GM19455 (cell line): ENCODE data around the gene ABCA1.

ENCODE experiments used
- ATAC-seq: cut with Tn5 transposase; IDR thresholded peaks from one replicate; pipeline ENCODE4 v1.9.1; 2021; ENCODE audit not compliant: unreplicated experiment

Gene ABCA1

DNA sequence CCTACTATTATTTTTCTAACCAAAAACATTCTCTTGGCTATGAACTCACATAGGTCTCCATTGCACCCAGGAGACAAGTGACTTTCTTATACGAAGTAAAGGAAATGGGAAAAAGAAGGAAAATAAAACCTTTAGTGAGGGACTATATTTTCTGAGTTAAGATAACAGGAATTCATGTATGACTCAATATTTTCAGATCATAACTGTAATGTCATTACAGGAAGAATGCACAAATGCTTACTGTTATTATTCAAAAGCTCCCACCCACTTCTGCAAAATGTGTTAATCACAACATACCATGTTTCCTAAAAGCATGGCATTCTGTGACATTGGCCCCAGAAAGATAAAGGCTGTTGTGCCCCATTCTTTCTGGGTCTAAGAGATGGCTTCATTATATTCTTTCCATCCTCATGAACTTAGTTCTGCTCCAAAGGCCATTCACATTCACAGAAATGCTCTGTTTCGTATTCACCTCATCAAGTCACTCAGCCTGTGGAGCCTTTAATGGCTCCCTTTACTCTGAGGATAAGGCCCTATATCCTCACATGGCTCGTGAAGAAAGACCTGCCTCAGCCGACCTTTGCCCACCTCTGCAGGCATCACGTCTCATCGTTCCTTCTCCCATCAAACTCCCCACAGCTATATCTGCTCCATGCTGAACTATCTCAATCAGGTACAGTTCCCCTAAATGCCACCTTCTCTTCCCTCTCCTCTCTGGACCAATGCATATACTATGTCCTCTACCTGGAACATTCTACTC is 77.0 kb downstream of the ABCA1 start:
- ATAC-seq: no peak

DNA sequence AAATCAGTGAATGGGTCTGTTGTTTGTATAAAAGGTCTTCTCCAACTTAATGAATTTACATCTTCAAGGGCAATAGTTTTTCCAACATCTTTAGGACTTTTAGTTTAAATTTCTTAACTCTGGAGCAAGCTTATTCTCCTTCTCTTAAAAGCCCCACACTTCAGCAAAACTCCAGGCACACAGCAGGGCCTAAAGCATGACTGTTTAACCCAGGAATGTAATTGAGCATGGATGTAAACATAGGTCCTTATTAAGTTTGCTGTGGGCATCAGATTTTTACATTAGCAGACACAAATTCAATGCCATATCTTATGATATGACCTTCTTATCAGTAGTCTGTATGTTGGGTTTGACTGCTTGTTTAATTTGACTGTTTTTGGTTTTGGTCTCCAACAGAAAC is 78.9 kb downstream of the ABCA1 start:
- no peak for ATAC-seq

DNA sequence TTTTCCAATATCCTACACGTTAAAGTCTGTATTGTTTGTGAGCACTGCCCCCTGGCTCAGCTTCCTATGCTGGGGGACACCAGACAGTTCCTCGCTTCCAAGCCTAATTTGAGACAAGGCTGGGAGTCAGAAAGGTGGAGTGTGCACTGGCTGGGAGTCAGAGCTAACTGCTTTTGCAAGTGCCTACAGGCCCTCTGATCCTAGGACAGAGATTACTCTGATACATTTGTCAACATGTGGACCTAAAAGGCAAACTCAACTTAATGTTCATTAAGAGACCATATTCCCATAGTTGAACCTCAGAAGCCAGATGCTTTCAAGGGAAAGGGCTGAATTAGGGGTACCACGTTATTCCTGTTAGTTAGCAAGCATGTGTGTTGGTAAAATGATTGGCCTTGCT is 83.2 kb downstream of the ABCA1 start:
- ATAC-seq: no peak

DNA sequence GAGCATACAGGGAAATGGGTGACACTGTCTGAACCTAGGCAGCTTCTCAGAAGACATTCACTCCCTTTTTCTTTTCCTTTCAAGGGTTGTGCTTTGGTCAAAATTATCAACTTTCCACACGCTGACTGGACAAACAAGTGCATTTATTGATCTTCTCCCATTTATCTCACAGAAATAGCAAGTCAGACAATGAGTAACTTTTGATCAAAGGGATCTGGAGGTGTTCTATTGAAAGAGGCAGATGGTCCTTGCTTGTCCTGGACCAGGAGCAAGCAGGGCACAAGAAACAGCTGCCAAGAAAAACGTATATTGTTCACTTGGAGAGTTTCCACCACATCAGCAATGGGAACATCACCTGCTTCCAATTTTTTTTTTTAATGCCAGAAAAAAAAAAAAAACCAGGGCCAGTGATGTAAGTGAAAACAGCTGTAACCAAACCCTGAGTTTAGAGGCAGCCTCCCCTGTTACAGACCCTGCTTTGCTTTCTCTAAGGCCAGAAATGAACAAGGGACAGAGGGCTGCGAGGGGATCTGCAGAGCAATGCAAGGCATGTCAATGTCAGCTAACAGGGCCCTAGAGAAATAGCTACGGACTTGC is 84.2 kb downstream of the ABCA1 start:
- no peak for ATAC-seq

DNA sequence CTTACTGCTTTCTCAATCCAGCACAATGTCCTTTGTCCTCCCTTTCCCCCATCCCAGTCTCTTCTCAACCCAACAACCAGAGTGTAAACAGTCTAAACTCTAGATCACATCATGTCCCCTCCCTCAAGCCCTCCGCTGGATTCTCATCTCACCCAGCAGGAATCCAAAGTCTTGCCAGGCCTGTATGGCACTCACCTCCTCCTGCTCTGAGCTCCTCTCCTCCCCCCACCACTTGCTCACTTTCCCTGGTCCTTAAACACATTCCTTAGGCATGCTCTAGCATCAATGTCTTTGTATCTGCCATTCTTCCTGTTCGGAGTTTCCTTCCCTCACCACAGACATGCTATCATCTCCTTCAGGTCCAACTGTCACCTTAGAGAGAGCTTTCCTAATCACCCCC is 85.3 kb downstream of the ABCA1 start:
- no peak for ATAC-seq

DNA sequence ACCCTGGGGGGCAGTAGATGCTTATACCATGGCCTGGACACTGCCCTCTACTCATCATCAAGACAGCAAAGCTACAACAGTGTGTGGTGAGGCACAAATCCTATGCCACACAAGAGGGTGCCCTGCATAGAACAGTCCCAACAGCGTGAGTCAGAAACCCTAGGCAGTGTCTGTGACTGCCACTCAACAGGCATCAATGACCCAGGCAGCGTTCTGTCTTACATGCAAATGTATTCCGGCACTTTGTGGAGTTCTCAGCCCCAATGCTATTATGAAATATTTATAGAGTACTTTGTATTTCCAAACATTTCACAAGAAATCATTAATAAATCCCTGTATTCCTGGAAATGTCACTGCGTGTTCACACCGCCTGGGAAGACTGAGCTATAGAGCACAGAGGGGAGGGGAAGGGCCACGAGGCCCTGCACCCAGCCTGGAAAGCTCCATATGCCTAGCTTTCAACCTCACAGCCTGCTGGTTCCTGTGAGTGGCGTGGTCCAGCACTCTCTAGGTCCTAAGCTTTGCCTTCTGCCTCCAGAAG is 86.3 kb downstream of the ABCA1 start:
- no peak for ATAC-seq

DNA sequence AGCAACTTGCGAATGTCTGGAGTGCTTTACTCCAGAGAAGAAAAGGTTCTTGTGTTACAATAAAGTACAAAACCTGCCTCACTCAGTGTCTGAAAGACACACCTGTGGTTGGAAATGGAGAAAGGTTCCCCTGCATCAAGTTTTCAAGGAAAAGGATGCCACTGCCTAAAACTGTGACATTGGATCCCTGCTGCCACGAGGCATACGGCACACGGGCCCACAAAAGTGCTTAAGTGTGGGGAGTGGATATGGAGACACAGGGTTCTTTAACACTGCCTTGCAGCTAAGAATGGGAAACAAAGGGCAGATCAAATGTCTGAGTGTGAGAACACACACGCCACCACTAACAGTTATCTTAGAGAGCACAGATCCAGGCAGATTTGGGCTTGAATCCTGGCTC is 89.0 kb downstream of the ABCA1 start:
- no peak for ATAC-seq

DNA sequence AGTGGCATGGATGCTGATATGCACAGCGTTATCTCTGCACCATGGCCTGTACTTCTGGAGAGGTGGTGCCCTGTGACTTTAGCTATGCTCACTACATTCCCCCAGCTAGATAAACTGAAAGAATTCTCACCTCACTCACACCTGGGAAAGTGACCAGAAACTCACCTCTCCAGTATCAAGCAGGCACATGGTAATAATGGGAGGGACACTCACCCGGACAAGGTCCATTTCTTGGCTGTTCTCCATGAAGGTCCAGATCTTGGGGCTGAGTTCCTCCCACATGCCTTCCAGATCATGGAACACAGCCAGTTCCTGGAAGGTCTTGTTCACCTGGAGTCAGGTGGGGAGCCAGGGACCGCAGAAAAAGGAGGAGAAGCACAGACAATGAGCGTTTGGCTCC is 91.2 kb downstream of the ABCA1 start:
- no peak for ATAC-seq

DNA sequence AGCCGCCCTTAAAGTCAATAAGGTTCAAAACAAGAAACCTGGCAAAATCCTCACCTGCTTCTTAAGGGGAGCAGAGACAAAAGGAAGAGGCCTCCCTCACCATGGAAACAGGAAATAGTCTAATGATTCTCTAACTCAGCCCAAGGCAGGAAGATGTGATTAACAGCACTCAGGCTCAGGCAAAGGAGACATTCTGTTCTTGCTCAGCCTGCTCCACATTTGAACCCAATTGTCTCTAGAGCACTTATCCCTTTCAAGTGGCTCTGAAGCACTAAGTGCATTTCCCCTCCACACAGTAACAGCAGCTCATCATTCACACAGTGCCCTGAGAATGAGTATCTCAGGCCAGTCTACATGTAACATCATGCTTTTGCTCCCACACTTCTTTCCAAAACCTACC is 91.7 kb downstream of the ABCA1 start:
- ATAC-seq: no peak

DNA sequence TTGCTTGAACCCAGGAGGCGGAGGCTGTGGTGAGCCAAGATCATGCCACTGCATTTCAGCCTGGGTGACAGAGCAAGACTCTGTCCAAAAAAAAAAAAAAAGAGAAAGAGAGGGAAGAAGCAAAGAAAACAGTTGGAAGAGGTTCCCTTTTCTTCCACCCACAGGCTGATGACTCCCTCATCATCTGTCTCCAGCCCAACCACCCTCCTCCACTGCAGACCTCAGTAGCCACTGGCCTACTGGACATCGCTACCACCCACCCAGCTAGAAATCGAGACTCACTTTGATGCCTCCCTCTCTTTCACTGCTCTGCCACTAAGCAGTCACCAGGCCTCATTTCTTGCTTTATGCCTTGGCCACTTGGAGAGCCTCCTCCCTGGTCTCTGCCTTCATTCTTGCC is 92.8 kb downstream of the ABCA1 start:
- ATAC-seq: no peak

DNA sequence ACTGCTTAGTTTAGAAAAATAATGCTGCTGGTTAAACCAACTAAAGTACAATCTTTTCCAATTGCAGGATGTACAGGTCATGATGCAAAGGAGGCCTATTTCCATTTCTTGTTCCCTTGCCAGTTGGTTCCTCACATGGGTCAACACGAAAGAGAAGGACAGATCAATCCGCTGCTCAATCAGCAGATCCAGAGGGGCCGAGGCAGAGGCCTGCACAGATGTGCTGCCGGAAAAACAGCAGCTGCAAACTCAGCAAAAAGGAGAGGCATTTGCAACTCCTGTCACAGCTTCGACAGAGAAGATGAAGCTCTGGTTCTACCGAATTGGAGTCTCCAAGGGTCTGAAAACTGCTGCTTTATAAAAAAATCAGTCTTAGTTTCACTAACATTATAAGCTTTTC is 94.3 kb downstream of the ABCA1 start:
- ATAC-seq: no peak

DNA sequence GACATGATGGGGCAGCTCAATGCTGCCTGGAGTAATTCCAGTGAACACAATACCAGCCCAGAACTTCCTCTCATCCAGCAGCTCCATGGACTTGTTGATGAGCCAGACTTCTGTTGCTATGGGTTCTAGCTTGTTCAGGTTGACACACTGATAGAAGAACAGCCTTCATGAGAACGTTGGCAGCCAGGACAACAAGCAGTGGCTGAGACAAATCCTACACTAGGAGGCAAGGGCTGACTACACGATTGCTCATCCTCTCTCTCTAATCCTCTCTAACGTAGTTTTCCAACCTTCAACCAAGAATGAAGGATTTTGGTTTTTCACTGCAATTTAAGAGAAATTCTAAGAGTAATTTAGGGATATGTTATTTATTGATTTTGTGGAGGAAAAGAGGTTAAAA is 96.3 kb downstream of the ABCA1 start:
- ATAC-seq: no peak

DNA sequence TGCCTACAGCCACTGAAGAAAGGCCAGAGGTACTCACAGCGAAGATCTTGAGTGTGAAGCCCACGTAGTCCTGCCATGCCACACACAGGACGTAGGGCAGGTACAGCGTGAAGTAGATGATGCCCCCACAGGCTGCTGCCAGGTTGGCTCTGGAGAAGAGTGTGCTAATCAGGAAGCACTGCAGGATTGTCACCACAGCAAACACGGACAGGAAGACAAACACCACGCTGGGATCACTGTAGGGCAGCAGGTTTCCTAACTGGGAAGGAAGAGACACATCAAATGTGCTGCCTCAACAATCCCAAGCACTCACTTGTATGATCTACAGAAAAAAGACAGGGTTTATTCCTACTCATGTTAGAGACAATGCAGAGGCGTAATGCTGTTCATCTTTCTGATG is 101.0 kb downstream of the ABCA1 start:
- no peak for ATAC-seq

DNA sequence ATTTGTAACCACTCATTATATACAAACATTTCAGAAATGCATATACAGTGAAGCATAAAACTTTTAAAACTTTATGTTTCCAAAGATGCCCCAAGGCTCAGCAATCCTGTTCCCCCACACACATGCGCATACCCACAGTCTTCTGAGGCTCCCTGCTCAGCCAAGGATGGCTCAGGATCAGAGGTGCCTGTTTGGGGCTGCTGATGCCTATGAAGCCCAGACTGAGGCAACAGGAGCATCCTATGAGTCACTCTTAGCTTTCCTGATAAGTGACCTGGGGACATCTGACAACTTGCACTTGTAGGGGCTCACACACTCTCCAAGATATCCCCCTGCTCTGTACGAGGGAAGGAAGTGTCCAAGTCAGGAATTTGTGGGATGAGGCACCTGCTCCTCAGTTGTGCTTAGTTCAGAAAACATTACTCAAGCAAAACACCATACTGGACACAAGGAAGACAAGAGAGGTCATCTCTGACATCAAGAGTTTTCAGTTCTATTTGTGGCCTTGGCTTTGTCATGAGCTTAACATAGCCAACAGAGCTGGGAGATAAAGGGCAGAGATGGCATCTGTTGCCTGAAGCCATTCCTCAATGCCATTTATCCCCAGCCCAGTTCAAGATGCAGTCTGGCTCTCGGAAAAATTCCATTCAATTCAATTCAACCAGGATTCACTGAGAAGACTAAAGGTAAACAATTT is 101.7 kb downstream of the ABCA1 start:
- ATAC-seq: no peak

DNA sequence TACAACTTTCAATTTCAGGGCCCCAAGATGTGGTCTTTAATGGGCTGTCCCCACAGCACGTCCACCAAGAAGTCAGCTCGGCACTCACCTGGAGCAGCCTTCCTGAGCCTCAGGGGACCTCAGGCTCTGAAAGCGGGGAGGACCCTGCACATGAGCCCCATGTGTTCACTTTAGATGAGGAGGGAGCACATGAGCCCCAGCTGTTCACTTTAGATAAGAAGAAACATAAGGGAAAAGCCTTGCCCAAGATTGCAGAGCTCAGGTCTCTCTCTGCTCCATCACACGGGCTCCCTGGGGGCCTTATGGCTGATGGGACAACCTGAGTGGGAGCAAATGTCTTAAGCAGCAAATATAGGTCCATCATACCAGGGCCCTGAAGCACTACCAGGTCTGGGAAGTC is 107.6 kb downstream of the ABCA1 start:
- ATAC-seq: no peak

DNA sequence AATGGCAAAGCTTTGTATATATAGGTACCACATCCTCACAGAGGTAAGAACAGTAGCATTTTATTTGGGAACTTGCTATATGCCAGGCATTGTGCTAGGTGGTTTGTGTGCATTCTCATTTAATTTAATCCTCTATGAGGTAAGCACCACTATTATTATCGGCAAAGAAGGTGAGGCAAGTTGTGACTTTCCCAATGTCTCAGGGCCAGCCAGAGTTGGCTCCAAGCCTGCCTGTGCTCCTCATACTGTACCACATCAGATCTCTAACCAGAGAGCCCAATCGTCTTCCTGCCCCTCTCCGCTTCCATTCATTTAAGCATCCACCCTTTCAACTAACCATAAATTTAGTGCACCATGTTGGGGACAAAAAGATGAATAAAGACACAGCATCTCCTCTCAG is 108.9 kb downstream of the ABCA1 start:
- ATAC-seq: no peak

DNA sequence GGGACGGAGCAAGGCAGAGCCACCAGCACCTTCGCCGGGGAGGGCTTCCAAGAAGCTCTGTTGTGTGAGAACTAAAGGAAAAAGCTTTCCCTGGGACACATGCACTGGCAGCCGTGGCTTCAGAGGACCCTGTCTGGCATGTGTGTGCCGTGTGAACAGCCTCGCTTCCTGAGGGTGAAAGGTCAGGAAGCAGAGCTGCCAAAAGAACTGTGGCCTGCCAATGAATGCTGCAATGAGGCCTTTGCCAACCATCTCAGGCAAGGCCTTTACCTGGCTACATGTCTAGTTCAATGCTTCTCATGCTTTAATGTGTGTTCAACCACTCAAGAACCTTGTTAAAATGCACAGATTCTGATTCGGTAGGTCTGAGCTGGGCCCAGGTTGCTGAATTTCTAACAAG is 110.5 kb downstream of the ABCA1 start:
- no peak for ATAC-seq

DNA sequence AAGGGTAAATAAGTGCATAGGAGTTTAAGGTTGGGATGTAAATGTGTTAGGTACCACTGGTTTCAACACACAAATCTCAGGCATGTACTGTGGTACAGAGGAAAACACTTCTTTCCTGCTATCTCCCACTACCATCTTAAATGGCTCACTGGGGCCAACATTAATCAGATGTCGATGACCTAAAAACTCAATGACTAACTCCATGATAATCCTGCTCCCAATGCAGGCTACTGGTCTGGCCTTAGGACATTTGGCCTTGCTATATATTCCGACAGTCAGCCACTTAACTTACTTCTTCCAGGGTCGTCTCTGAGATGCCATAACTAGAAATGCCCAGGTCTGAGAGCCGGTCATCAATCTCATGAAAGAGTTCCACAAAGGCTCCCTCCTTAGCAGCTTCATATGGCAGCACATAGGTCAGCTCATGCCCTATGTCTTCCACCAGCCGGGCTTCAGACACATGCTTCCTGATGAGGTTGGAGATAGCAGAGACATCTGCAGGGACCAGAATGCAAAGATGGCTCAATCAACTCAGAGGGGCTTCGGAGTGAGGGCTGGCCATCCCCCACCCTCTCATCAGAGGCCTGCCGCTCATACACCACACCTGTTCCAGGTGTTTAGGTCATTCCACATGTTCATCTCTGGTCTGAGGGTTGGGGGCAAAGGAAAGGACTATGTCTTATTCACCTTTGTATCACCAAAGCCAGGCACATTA is 111.9 kb downstream of the ABCA1 start:
- ATAC-seq: no peak

DNA sequence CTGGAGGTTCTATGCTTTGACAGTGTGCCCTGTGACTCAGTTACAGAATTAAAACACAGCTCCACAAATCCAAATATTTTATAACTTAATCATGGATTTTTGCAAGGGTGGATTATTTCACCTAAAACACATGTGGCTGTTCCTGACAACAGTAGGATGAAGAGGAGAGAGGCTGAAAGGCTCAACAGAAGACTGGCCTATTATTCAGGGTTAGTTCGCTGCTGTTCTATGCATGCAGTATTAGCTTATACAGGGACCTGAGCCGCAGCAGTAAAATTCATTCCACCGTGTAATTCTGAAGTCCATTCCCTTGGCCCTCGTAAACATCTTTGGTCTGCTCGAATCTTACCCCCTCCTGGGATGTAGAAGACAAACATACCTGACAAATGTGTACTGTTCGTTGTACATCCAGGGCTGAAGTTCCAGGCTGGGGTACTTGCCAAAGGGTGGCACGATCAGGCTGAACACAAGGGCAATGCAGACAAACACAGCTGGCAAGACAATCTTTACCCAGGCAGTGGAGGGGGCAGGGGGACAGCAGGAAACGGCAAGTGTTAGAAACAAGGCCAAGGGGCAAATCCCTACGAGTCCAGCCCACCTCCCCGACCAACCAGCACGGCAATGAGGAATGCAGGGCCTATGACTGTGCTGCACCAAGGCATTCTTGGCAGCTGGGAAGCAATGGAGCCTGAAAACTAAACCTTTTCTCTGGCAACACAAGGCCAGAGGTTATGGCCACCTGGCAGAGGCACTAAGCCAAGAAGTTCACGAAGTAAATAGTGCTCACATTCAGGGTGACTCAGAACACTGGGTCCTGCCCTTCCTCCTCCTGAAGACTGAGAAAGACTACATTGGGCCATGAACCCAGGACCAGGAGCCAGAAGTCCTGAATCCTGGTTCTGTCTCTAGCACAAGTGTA is 117.3 kb downstream of the ABCA1 start:
- ATAC-seq: no peak

DNA sequence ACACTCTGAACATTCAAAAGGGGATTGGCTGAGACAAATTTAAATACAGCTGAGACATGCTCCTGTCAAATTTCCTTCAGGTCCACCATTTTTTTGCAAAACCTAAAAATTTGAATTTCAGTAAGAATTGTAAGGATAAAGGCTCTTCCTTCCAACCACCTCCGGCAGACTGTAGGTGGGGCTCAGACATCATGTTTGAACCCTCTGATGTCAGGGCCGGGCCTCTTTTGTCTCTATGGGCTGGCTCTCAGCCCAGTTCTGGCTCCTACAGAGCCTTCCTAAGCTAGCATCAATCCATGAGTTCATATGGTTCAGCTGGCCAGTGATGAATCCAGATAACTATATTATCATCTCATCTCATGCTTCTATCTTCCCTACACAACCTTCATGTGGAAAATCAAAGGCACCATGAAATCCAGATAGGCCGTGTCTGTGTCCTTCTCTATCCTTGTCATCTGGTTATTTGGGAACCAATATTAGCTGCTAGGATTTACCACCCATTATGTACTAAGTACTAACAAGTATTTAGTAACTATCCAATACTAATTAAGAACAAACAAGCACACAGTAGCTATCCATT is 119.8 kb downstream of the ABCA1 start:
- no peak for ATAC-seq
